B cell (primary cell): Measurements from ENCODE around the gene TMPRSS9. TPM values are rescaled to one million over a fixed set of nuclear protein-coding genes. Genes with fewer than 3 reads are reported as not detected.

Experiments
- ATAC-seq: fragments of 200-7000 bp; cut with Tn5 transposase; one replicate; pipeline ENCODE4 v1.10.0; 2021; ENCODE audit warnings: low read depth, mild to moderate bottlenecking, moderate number of reproducible peaks, moderate library complexity
- CTCF ChIA-PET: fragments of 350-600 bp; sonication (Branson Sonifier 250); formaldehyde crosslinking; loops from one replicate; lab custom pipeline; 2021; ENCODE audit warnings: antibody characterized with exemption, inconsistent platforms; lab: Charles Lee
- POLR2A ChIA-PET: fragments of 350-600 bp; sonication (Branson Sonifier 250); formaldehyde crosslinking; loops from one replicate; lab custom pipeline; 2021; ENCODE audit warnings: antibody characterized with exemption; lab: Charles Lee
- DNase-seq: peaks from one replicate; pipeline ENCODE4 v3.0.0; 2013
- H2AFZ ChIP-seq: 2 replicates; pipeline ENCODE4 v1.6.1; 2012; ENCODE audit warnings: mild to moderate bottlenecking, low read depth, low read length; ENCODE audit not compliant: insufficient read depth, poor library complexity, severe bottlenecking
- H3K27ac ChIP-seq, 2 donors: 1 replicate in 1 of 2; 2 replicates in 1 of 2; pipeline ENCODE4 v1.5.1; 2012 to 2013; ENCODE audit warnings: low read length in 2 of 2, mild to moderate bottlenecking in 2 of 2, moderate library complexity in 1 of 2
- H3K27me3 ChIP-seq, 4 experiments: fragments of 200-600 bp in 1 of 4; sonication (generic) in 1 of 4; replicated peaks in 1 of 4; 1 replicate in 2 of 4; 2 replicates in 2 of 4; pipeline versions ENCODE4 v1.6.1 to v1.7.0; 2013 to 2016; ENCODE audit warnings: low read length in 3 of 4, mild to moderate bottlenecking in 2 of 4, mixed read lengths in 1 of 4, moderate library complexity in 1 of 4; ENCODE audit not compliant: insufficient read depth in 4 of 4, control insufficient read depth in 3 of 4; ENCODE audit errors: control extremely low read depth in 1 of 4
- H3K36me3 ChIP-seq, 2 experiments: replicated peaks in 1 of 2; 1 replicate in 1 of 2; 2 replicates in 1 of 2; pipeline versions ENCODE4 v1.6.1 to v1.7.1; 2013; ENCODE audit warnings: low read length in 1 of 2; ENCODE audit not compliant: insufficient read depth in 2 of 2, control insufficient read depth in 1 of 2; ENCODE audit errors: control extremely low read depth in 1 of 2, extremely low read depth in 1 of 2
- H3K4me1 ChIP-seq, 2 donors: fragments of 200-600 bp in 1 of 2; sonication (generic) in 1 of 2; 1 replicate in 1 of 2; 2 replicates in 1 of 2; pipeline versions ENCODE4 v1.5.1 to v1.6.1; 2013 to 2017; ENCODE audit warnings: low read length in 2 of 2; ENCODE audit not compliant: control insufficient read depth in 2 of 2, insufficient read depth in 2 of 2
- H3K4me2 ChIP-seq: replicated peaks from 2 replicates; pipeline ENCODE3; 2012; ENCODE audit warnings: mild to moderate bottlenecking, low read depth, low read length; ENCODE audit not compliant: poor library complexity, severe bottlenecking
- H3K4me3 ChIP-seq, 5 experiments: fragments of 200-600 bp in 1 of 5; sonication (generic) in 1 of 5; 1 replicate in 3 of 5; 2 replicates in 2 of 5; pipeline versions ENCODE4 v1.5.1 to v1.7.0; 2011 to 2016; ENCODE audit warnings: low read length in 4 of 5, mild to moderate bottlenecking in 4 of 5, low read depth in 2 of 5, control low read depth in 1 of 5, moderate library complexity in 1 of 5; ENCODE audit not compliant: insufficient read depth in 1 of 5; ENCODE audit errors: control extremely low read depth in 1 of 5, extremely low read depth in 1 of 5
- H3K79me2 ChIP-seq: fragments of 200-600 bp; sonication (generic); one replicate; pipeline ENCODE4 v1.6.0; 2016; ENCODE audit warnings: low read length; ENCODE audit not compliant: control insufficient read depth, insufficient read depth
- H3K9ac ChIP-seq: fragments of 200-600 bp; sonication (generic); 2 replicates; pipeline ENCODE4 v1.6.1; 2017; ENCODE audit warnings: mild to moderate bottlenecking, low read length, moderate library complexity
- H3K9me3 ChIP-seq, 3 donors: one replicate each; pipeline versions ENCODE4 v1.6.1 to v1.7.1; 2013; ENCODE audit warnings: low read length in 2 of 3; ENCODE audit not compliant: control insufficient read depth in 2 of 3, insufficient read depth in 1 of 3; ENCODE audit errors: control extremely low read depth in 1 of 3
- H4K20me1 ChIP-seq: 2 replicates; pipeline ENCODE4 v1.6.0; 2012; ENCODE audit warnings: mild to moderate bottlenecking, low read length; ENCODE audit not compliant: insufficient read depth, control insufficient read depth, poor library complexity, severe bottlenecking
- H3K27ac Mint-ChIP-seq: one replicate; pipeline ENCODE4 v1.8.0; 2021; ENCODE audit warnings: mixed read lengths
- H3K27me3 Mint-ChIP-seq: one replicate; pipeline ENCODE4 v1.8.0; 2021; ENCODE audit warnings: mixed read lengths
- H3K4me1 Mint-ChIP-seq: one replicate; pipeline ENCODE4 v1.8.0; 2021; ENCODE audit warnings: mixed read lengths
- H3K4me3 Mint-ChIP-seq: one replicate; pipeline ENCODE4 v1.8.0; 2021; ENCODE audit warnings: mixed read lengths
- H3K9me3 Mint-ChIP-seq: one replicate; pipeline ENCODE4 v1.8.0; 2022; ENCODE audit warnings: mixed read lengths; ENCODE audit not compliant: insufficient read depth
- EZH2 ChIP-seq: IDR thresholded peaks from 2 replicates; pipeline ENCODE4 v1.6.1; 2012; ENCODE audit warnings: borderline replicate concordance, low read depth, mild to moderate bottlenecking, moderate library complexity, low read length; ENCODE audit not compliant: insufficient read depth, poor library complexity, severe bottlenecking
- WGBS: methylation state at CpG from one replicate; pipeline ENCODE4 v1.1.5; 2013; ENCODE audit warnings: missing lambda C conversion rate; ENCODE audit not compliant: insufficient coverage; 5-methylcytosine and 5-hydroxymethylcytosine counted together
- intact Hi-C: fragments of 100-400 bp; cut with micrococcal nuclease; formaldehyde crosslinking; loops from one replicate; pipeline ENCODE4 v1.10.0; 2022
- polyA plus RNA-seq: library from polyadenylated mRNA; depleted of rRNA; stranded (reverse); fragments of >200 nt; gene quantifications from 2 replicates; pipeline ENCODE4 v1.2.3, GENCODE V29; 2012
- total RNA-seq, 2 donors: library from RNA; stranded (reverse); fragments of 120-200 nt in 1 of 2; gene quantifications; 1 replicate in 1 of 2; 2 replicates in 1 of 2; pipeline versions ENCODE4 v1.2.3 to v1.2.4, GENCODE V29; 2013 to 2022
- TF ChIP-seq, protein P1 (sequence below): fragments of 200-600 bp; IDR thresholded peaks from one replicate; pipeline ENCODE4 v1.8.0; 2022; ENCODE audit warnings: antibody characterized with exemption, mild to moderate bottlenecking

TMPRSS9 gene
- total and polyA plus RNA-seq, 2 donors (not counting 1 experiment from before 2014, with no cell fraction given), result not detected

DNA sequence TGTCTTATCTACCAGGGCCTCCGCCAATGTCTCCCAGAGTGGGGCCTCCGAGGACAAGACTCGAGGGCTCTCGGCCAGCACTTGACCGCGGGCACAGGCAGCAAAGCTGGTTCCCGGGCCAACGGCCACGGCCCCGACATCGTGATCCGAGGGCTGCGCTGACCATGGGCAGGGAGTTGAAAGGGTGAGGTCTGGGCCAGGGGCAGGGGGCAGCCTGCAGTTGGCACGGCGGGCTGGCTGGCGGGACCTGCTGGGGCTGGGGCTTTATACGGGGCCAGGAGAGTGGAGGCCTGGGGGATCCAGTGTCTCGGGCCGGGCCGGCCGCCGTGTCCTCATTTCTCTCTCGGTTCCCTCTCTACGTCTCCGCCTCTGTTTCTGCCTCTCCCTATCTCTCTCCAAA is 42.3 kb upstream of the TMPRSS9 start:
- Histone ChIP-seq H3K9me3 (peaks cover 3 to 20% (median 8%) of the 10 kb centered on the region in 3 donors), H3K4me1 (peaks cover 40 to 48% of the 10 kb centered on the region in 2 donors), H3K4me2 (peak overlapping the region; percentile 69), H3K27me3 (peaks cover 0 to 3% (median 0%) of the 10 kb centered on the region in 4 experiments), H3K27ac (peak overlapping the region in 1 of 2 donors; percentile 71), H4K20me1 (no peaks in the 10 kb centered on the region), H2AFZ (no peak overlapping the region), H3K9ac (no peak overlapping the region), H3K4me3 (no peak overlapping the region), H3K79me2 (peaks cover 13% of the 10 kb centered on the region), H3K36me3 (peaks cover 0 to 19% of the 10 kb centered on the region in 2 experiments)
- ChIA-PET CTCF (interaction anchor here (1.3 to 2.0 kb wide), 5 partner anchors 14 to 74 kb away, joined by 3 to 10 read pairs (median 6); no protein-coding TSS in a partner anchor), POLR2A (interaction anchor here (0.6 to 5.0 kb wide), 10 partner anchors 9 to 235 kb away, joined by 3 to 35 read pairs (median 5); partner anchors contain the start of genes LINGO3, LSM7 and SPPL2B)
- peaks cover 3% of the 10 kb centered on the region for H3K9me3 Mint-ChIP-seq
- H3K4me1 Mint-ChIP-seq, result peaks cover 51% of the 10 kb centered on the region
- DNase-seq (no peak), ATAC-seq (no peak)
- intact Hi-C loops, result loop anchor here (2.0 to 10.0 kb wide), 3 partner anchors 15 to 163 kb away; partner anchors contain the start of gene AP3D1
- no peak overlapping the region for H3K4me3 Mint-ChIP-seq
- 93% methylated on average over 22 of the region's 25 CpGs for WGBS
- TF ChIP-seq EZH2, result no peak
- TF ChIP-seq, protein P1, sequence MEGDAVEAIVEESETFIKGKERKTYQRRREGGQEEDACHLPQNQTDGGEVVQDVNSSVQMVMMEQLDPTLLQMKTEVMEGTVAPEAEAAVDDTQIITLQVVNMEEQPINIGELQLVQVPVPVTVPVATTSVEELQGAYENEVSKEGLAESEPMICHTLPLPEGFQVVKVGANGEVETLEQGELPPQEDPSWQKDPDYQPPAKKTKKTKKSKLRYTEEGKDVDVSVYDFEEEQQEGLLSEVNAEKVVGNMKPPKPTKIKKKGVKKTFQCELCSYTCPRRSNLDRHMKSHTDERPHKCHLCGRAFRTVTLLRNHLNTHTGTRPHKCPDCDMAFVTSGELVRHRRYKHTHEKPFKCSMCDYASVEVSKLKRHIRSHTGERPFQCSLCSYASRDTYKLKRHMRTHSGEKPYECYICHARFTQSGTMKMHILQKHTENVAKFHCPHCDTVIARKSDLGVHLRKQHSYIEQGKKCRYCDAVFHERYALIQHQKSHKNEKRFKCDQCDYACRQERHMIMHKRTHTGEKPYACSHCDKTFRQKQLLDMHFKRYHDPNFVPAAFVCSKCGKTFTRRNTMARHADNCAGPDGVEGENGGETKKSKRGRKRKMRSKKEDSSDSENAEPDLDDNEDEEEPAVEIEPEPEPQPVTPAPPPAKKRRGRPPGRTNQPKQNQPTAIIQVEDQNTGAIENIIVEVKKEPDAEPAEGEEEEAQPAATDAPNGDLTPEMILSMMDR, result no peak
- no peaks in the 10 kb centered on the region for H3K27me3 Mint-ChIP-seq
- peak overlapping the region; percentile 91 for H3K27ac Mint-ChIP-seq

DNA sequence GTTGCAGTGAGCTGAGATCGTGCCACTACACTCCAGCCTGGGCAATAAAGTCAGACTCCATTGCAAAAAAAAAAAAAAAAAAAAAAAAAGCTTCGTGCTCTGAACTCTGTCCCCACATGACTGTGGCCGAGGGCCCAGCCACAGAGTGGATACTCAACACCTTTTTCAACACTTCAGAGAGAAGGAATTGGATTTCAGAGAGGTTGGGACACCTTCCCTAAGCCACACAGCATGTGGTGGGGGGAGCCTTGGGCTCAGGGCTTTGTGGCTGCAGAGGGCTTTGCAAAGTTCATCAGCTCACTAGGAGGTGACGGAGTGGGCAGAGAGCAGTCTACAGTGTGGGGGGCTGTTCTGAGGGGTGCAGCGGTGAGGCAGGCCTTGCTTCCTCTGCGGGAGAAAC is 41.1 kb upstream of the TMPRSS9 start:
- POLR2A ChIA-PET, result interaction anchor here (0.6 to 5.0 kb wide), 14 partner anchors 8 to 455 kb away, joined by 3 to 25 read pairs (median 5); partner anchors contain the start of genes LSM7, PLEKHJ1 and SPPL2B
- peak overlapping the region; percentile 85 for H3K27ac Mint-ChIP-seq

More for the DNA sequence above, 41.1 kb upstream of the TMPRSS9 start:
- Histone ChIP-seq H4K20me1 (no peaks in the 10 kb centered on the region), H3K4me1 (peaks cover 37 to 52% of the 10 kb centered on the region in 2 donors), H3K9ac (peak overlapping the region; percentile 46), H3K4me2 (peak overlapping the region; percentile 69), H3K27me3 (no peaks in the 10 kb centered on the region), H3K27ac (peak overlapping the region; percentile 68 to 71), H3K4me3 (peak overlapping the region in 1 of 5 experiments; percentile 10), H3K79me2 (peaks cover 22% of the 10 kb centered on the region), H3K9me3 (peaks cover 3 to 14% (median 8%) of the 10 kb centered on the region in 3 donors), H2AFZ (peak overlapping the region; percentile 53), H3K36me3 (peaks cover 0 to 28% of the 10 kb centered on the region in 2 experiments)
- 13% methylated on average over 3 of the region's 6 CpGs for WGBS
- CTCF ChIA-PET, result interaction anchor here (0.8 to 2.0 kb wide), 9 partner anchors 8 to 167 kb away, joined by 3 to 10 read pairs (median 4); no protein-coding TSS in a partner anchor
- no peak for TF ChIP-seq EZH2
- TF ChIP-seq, protein P1, result no peak
- intact Hi-C loops, result loop anchor here (5.0 to 10.0 kb wide), 2 partner anchors 42 to 164 kb away; partner anchors contain the start of gene AP3D1
- peak overlapping the region; percentile 44 for H3K4me3 Mint-ChIP-seq
- ATAC-seq (no peak), DNase-seq (no peak)
- peaks cover 50% of the 10 kb centered on the region for H3K4me1 Mint-ChIP-seq
- H3K9me3 Mint-ChIP-seq, result peaks cover 3% of the 10 kb centered on the region
- H3K27me3 Mint-ChIP-seq, result no peaks in the 10 kb centered on the region
